Right cardiac atrium (tissue), 5 donors: ENCODE results near the gene FNBP1L. TPM values are rescaled to one million over a fixed set of nuclear protein-coding genes. Genes with fewer than 3 reads are reported as not detected.

Source experiments
- ATAC-seq, 2 donors: fragments of 200-7000 bp; cut with Tn5 transposase; one replicate each; pipeline versions ENCODE4 v1.8.0 to v1.9.1; 2020; ENCODE audit warnings: moderate library complexity in 2 of 2, mild to moderate bottlenecking in 1 of 2
- DNase-seq, 3 donors: peaks; one replicate each; pipeline ENCODE4 v3.0.0-alpha.2; 2020
- H3K27ac ChIP-seq: one replicate; pipeline ENCODE4 v1.5.1; 2013; ENCODE audit warnings: mild to moderate bottlenecking, low read length, control low read depth, moderate library complexity
- H3K27me3 ChIP-seq: one replicate; pipeline ENCODE4 v1.6.1; 2013; ENCODE audit not compliant: control insufficient read depth, insufficient read depth
- H3K4me1 ChIP-seq: one replicate; pipeline ENCODE4 v1.6.1; 2013; ENCODE audit warnings: low read length; ENCODE audit not compliant: control insufficient read depth, insufficient read depth
- H3K4me3 ChIP-seq: one replicate; pipeline ENCODE4 v1.5.1; 2013; ENCODE audit warnings: low read length, control low read depth
- H3K9me3 ChIP-seq: one replicate; pipeline ENCODE4 v1.6.1; 2013; ENCODE audit warnings: low read length; ENCODE audit not compliant: control insufficient read depth
- WGBS: extraction: QIAGEN DNeasy Blood & Tissue Kit; methylation state at CpG from one replicate; pipeline ENCODE4 v1.1.7; 2013; 5-methylcytosine and 5-hydroxymethylcytosine counted together
- intact Hi-C, 4 donors: fragments of 100-400 bp; cut with DNase I; formaldehyde crosslinking; loops; one replicate each; pipeline versions ENCODE4 v1.11.0 to v1.14.0; 2022 to 2023
- polyA plus RNA-seq: library from polyadenylated mRNA; stranded (reverse); fragments of 200-250 nt; gene quantifications from one replicate; pipeline ENCODE4 v1.2.3, GENCODE V29; 2013
- total RNA-seq, 4 donors: library from RNA; stranded (reverse); fragmentation: NEBNext Ultra II Directional; extraction: Animal tissue kit (Norgen Biotek cat#: 25700); gene quantifications; one replicate each; pipeline ENCODE4 v1.2.1, GENCODE V29; 2021
- donor health status: healthy with polysubstance abuse.
- donor health status: DM: no; HTN: yes; CAD: no.
- donor health status: DM: no; HTN: no; CAD: no.
- donor health status: DM: no; HTN: yes; CAD: no; lungs with severe emphysema.
- donor health status: DM: yes; HTN: yes; CAD: no.

The FNBP1L gene
- total and polyA plus RNA-seq, 5 donors, result 13.1 to 21.8 (median 18.3) TPM

GRCh38 chr1:93503163-93503562 lies 55.2 kb downstream of the FNBP1L start:
- Histone ChIP-seq H3K9me3 (no peaks in the 10 kb centered on the region), H3K4me3 (no peak overlapping the region), H3K27ac (no peak overlapping the region), H3K27me3 (no peaks in the 10 kb centered on the region), H3K4me1 (peaks cover 2% of the 10 kb centered on the region)
- DNase-seq (no peak), ATAC-seq (no peak)
- 89% methylated on average over 3 of the region's 3 CpGs for WGBS
- intact Hi-C loops, result no loop called here

GRCh38 chr1:93503816-93504215 lies 55.9 kb downstream of the FNBP1L start:
- H3K4me3 ChIP-seq, result no peak overlapping the region
- ATAC-seq, result no peak
- intact Hi-C loops, result no loop called here

GRCh38 chr1:93504247-93505033 lies 56.5 kb downstream of the FNBP1L start:
- DNase-seq, result no peak
- 69% methylated on average over 8 of the region's 8 CpGs for WGBS
- Histone ChIP-seq H3K4me1 (peaks cover 2% of the 10 kb centered on the region), H3K4me3 (no peak overlapping the region), H3K27ac (no peak overlapping the region), H3K27me3 (no peaks in the 10 kb centered on the region), H3K9me3 (no peaks in the 10 kb centered on the region)
- no peak for ATAC-seq
- intact Hi-C loops, result no loop called here

More at GRCh38 chr1:93503816-93504215, 55.9 kb downstream of the FNBP1L start:
- Histone ChIP-seq H3K4me1 (peaks cover 2% of the 10 kb centered on the region), H3K27me3 (no peaks in the 10 kb centered on the region), H3K27ac (no peak overlapping the region), H3K9me3 (no peaks in the 10 kb centered on the region)
- no peak for DNase-seq

DNA sequence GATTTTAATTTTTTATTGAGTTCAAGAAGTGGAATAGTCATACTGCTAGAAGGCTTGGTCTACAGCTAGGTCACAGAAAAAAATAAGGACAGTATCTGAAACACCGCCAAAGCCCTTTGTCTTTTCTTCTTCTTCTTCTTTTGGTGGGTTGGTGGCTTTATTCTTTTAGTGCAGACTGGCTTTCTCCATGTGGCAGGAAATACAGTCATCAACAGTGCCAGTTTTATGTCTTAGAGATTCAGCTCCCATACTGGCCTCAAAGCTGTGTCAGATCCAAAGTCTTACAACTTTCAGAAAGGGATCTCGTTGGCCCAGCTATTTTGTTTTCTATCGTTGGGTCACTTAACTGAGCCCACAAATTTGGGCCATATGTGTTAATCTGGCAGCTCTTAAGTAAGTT lies 58.2 kb downstream of the FNBP1L start:
- 78% methylated on average over 3 of the region's 3 CpGs for WGBS

DNA sequence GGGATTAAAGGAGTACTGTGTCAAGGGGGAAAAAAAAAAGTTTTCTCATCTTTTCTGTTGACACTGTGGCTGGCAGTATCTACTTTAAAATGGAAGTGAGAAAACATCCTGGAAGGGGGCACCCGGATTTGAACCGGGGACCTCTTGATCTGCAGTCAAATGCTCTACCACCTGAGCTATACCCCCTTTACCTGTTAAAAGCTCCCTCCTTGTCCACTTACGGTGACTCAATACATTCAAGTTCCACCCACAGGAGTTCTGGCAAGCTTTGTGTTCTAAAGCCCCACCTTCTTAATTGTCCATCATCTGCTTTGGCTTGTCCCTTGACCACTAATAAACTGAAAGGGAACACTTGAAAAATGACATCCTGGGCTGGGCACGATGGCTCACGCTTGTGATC lies 68.2 kb downstream of the FNBP1L start:
- DNase-seq (no peak), ATAC-seq (no peak)
- no peaks in the 10 kb centered on the region for H3K27me3 ChIP-seq
- no peaks in the 10 kb centered on the region for H3K4me1 ChIP-seq
- no peak overlapping the region for H3K27ac ChIP-seq
- H3K9me3 ChIP-seq, result no peaks in the 10 kb centered on the region
- WGBS, result 90% methylated on average over 5 of the region's 5 CpGs
- no peak overlapping the region for H3K4me3 ChIP-seq
- intact Hi-C loops, result no loop called here

More for the DNA sequence above, 58.2 kb downstream of the FNBP1L start:
- Histone ChIP-seq H3K27me3 (no peaks in the 10 kb centered on the region), H3K4me3 (no peak overlapping the region), H3K4me1 (peaks cover 2% of the 10 kb centered on the region), H3K27ac (no peak overlapping the region), H3K9me3 (no peaks in the 10 kb centered on the region)
- intact Hi-C loops, result no loop called here
- ATAC-seq (no peak), DNase-seq (no peak)

GRCh38 chr1:93518516-93518915 lies 70.6 kb downstream of the FNBP1L start:
- no peak overlapping the region for H3K4me3 ChIP-seq
- no peak overlapping the region for H3K27ac ChIP-seq
- DNase-seq (no peak), ATAC-seq (no peak)
- intact Hi-C loops, result no loop called here
- H3K27me3 ChIP-seq, result no peaks in the 10 kb centered on the region
- H3K9me3 ChIP-seq, result no peaks in the 10 kb centered on the region
- H3K4me1 ChIP-seq, result no peaks in the 10 kb centered on the region

GRCh38 chr1:93519199-93519829 lies 71.4 kb downstream of the FNBP1L start:
- intact Hi-C loops, result no loop called here

DNA sequence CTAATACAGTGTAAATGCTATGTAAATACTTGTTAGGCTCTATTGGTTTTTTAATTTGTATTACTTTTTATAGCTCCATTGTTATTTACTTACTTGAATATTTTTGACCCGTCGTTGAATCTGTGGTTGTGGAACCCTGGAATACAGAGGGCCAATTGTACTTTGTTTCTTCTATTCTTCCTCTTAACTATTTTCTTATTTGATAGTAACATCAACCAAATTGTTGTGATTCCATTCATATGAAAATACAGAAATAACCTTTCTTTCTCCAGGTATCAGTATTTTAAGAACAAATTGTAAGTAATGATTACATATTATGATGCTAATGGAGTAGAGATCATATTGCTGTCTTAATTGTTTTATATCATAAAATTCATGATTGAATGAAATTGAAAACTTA lies 73.7 kb downstream of the FNBP1L start:
- intact Hi-C loops, result no loop called here
- H3K27ac ChIP-seq, result no peak overlapping the region
- H3K27me3 ChIP-seq, result no peaks in the 10 kb centered on the region
- no peak overlapping the region for H3K4me3 ChIP-seq
- DNase-seq (no peak), ATAC-seq (no peak)
- H3K4me1 ChIP-seq, result no peaks in the 10 kb centered on the region
- no peaks in the 10 kb centered on the region for H3K9me3 ChIP-seq
- 89% methylated on average over 2 of the region's 2 CpGs for WGBS

More at GRCh38 chr1:93519199-93519829, 71.4 kb downstream of the FNBP1L start:
- H3K27ac ChIP-seq, result no peak overlapping the region
- no peaks in the 10 kb centered on the region for H3K4me1 ChIP-seq
- no peak overlapping the region for H3K4me3 ChIP-seq
- H3K9me3 ChIP-seq, result no peaks in the 10 kb centered on the region
- DNase-seq (no peak), ATAC-seq (no peak)
- no peaks in the 10 kb centered on the region for H3K27me3 ChIP-seq
- 65% methylated on average over 3 of the region's 3 CpGs for WGBS

DNA sequence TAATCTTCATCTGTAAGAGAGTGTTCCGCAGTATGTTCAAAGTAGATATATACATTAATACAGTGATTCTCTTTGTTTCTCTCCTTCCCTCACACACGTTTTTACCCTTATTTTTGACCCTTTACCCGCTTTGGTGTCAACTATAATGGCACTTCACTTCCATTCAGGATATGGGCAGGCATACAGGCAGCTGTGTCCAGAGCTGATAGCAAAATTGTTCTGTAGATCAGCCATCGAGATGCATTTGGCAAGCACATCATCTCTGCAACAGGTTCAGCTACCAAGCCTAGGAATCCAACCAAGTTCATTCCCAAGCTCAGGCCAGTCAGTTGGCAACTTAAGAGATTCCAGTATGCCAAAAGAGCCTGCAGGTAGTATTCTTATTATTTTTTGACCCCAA lies 74.8 kb downstream of the FNBP1L start:
- no peaks in the 10 kb centered on the region for H3K9me3 ChIP-seq
- intact Hi-C loops, result no loop called here
- H3K4me3 ChIP-seq, result no peak overlapping the region
- DNase-seq (no peak), ATAC-seq (no peak)
- no peaks in the 10 kb centered on the region for H3K27me3 ChIP-seq
- H3K27ac ChIP-seq, result no peak overlapping the region
- WGBS, result 78% methylated on average over 4 of the region's 4 CpGs
- no peaks in the 10 kb centered on the region for H3K4me1 ChIP-seq

DNA sequence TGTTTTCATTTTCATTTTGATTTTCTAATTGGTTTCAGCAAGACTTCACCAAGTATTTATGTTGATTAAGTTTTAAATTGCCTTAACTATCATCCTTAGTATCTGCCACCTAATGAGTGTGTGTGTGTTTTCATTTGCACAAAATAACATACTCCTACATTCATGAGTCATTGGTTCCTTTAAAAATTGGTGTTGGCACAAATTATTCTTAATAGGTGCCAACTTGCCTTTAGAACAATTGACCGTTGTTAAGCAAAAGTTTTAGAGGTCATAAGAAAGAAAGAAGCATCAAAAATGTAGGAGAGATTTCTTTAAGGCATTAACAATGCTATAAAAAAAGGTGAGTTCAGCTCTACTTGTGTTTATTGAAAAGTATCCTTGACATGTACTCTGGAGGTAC lies 77.5 kb downstream of the FNBP1L start:
- no peak overlapping the region for H3K27ac ChIP-seq
- H3K4me1 ChIP-seq, result no peaks in the 10 kb centered on the region
- H3K9me3 ChIP-seq, result no peaks in the 10 kb centered on the region
- no peaks in the 10 kb centered on the region for H3K27me3 ChIP-seq
- no peak overlapping the region for H3K4me3 ChIP-seq
- no peak for ATAC-seq
- 52% methylated on average over 1 of the region's 1 CpG for WGBS
- DNase-seq, result no peak
- intact Hi-C loops, result no loop called here

GRCh38 chr1:93526431-93526830 lies 78.5 kb downstream of the FNBP1L start:
- H3K4me1 ChIP-seq, result no peaks in the 10 kb centered on the region
- DNase-seq (no peak), ATAC-seq (no peak)
- H3K27ac ChIP-seq, result no peak overlapping the region
- no peak overlapping the region for H3K4me3 ChIP-seq
- H3K27me3 ChIP-seq, result no peaks in the 10 kb centered on the region
- 89% methylated on average over 2 of the region's 2 CpGs for WGBS
- H3K9me3 ChIP-seq, result no peaks in the 10 kb centered on the region
- intact Hi-C loops, result no loop called here
